Measurements from ENCODE around the gene MEGF9.

GRCh38 chr9:120677965-120678364 is 36.3 kb downstream of the MEGF9 start:
- TF ChIP-seq, protein P1, sequence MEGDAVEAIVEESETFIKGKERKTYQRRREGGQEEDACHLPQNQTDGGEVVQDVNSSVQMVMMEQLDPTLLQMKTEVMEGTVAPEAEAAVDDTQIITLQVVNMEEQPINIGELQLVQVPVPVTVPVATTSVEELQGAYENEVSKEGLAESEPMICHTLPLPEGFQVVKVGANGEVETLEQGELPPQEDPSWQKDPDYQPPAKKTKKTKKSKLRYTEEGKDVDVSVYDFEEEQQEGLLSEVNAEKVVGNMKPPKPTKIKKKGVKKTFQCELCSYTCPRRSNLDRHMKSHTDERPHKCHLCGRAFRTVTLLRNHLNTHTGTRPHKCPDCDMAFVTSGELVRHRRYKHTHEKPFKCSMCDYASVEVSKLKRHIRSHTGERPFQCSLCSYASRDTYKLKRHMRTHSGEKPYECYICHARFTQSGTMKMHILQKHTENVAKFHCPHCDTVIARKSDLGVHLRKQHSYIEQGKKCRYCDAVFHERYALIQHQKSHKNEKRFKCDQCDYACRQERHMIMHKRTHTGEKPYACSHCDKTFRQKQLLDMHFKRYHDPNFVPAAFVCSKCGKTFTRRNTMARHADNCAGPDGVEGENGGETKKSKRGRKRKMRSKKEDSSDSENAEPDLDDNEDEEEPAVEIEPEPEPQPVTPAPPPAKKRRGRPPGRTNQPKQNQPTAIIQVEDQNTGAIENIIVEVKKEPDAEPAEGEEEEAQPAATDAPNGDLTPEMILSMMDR (IDR thresholded peaks at IDR 0.05; ENCODE audit: low read depth, low read length, missing input control), result no peak
- TF ChIP-seq MAX (IDR thresholded peaks at IDR 0.05) (no peak), EGR1 (IDR thresholded peaks at IDR 0.05; ENCODE audit: low read depth in 2 of 2) (no peak), SP1 (IDR thresholded peaks at IDR 0.05) (no peak), TAF1 (conservative IDR thresholded peaks at IDR 0.05) (no peak), YY1 (IDR thresholded peaks at IDR 0.05) (no peak), RAD21 (IDR thresholded peaks at IDR 0.05) (no peak), FOXA1 (IDR thresholded peaks at IDR 0.05) (no peak), GABPA (IDR thresholded peaks at IDR 0.05 in 1 of 2, conservative IDR thresholded peaks at IDR 0.05 in 1 of 2) (no peak), HNF4G (IDR thresholded peaks at IDR 0.05) (no peak), ZBTB33 (IDR thresholded peaks at IDR 0.05) (no peak)
- TF ChIP-seq, protein P2, sequence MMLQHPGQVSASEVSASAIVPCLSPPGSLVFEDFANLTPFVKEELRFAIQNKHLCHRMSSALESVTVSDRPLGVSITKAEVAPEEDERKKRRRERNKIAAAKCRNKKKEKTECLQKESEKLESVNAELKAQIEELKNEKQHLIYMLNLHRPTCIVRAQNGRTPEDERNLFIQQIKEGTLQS (IDR thresholded peaks at IDR 0.05), result no peak
- TF ChIP-seq, protein P3, sequence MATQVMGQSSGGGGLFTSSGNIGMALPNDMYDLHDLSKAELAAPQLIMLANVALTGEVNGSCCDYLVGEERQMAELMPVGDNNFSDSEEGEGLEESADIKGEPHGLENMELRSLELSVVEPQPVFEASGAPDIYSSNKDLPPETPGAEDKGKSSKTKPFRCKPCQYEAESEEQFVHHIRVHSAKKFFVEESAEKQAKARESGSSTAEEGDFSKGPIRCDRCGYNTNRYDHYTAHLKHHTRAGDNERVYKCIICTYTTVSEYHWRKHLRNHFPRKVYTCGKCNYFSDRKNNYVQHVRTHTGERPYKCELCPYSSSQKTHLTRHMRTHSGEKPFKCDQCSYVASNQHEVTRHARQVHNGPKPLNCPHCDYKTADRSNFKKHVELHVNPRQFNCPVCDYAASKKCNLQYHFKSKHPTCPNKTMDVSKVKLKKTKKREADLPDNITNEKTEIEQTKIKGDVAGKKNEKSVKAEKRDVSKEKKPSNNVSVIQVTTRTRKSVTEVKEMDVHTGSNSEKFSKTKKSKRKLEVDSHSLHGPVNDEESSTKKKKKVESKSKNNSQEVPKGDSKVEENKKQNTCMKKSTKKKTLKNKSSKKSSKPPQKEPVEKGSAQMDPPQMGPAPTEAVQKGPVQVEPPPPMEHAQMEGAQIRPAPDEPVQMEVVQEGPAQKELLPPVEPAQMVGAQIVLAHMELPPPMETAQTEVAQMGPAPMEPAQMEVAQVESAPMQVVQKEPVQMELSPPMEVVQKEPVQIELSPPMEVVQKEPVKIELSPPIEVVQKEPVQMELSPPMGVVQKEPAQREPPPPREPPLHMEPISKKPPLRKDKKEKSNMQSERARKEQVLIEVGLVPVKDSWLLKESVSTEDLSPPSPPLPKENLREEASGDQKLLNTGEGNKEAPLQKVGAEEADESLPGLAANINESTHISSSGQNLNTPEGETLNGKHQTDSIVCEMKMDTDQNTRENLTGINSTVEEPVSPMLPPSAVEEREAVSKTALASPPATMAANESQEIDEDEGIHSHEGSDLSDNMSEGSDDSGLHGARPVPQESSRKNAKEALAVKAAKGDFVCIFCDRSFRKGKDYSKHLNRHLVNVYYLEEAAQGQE (IDR thresholded peaks at IDR 0.05), result no peak
